ENCODE results near the gene NSUN7. TPM values are rescaled to one million over a fixed set of nuclear protein-coding genes. Genes with fewer than 3 reads are reported as not detected.

NSUN7 gene
- total RNA-seq, 2 donors from 2014 or later, result 10.9 to 11.2 TPM

- Histone ChIP-seq H3K4me1 (no peaks in the 10 kb centered on the region), H3K27ac (no peak overlapping the region), H3K36me3 (no peaks in the 10 kb centered on the region), H3K4me3 (no peak overlapping the region), H3K9ac (ENCODE audit: low read depth in 2 of 2, low read length in 2 of 2) (no peak overlapping the region), H3K9me3 (no peaks in the 10 kb centered on the region), H3K27me3 (peaks cover 5% of the 10 kb centered on the region)
- TF ChIP-seq CTCF (IDR thresholded peaks at IDR 0.05), result no peak
- DNase-seq, result no peak
- intact Hi-C loops (cut with DNase I), result no loop called here
Observed at GRCh38 chr4:40747207-40747835, 2.4 kb upstream of the NSUN7 start.

GRCh38 chr4:40750461-40751258, 905 bp downstream of the NSUN7 start:
- H3K27ac ChIP-seq, result peak overlapping the region; percentile 21
- H3K9ac ChIP-seq (ENCODE audit: low read depth in 2 of 2, low read length in 2 of 2), result peak overlapping the region; percentile 59 to 84
- TF ChIP-seq CTCF (IDR thresholded peaks at IDR 0.05), result no peak
- H3K4me1 ChIP-seq, result no peaks in the 10 kb centered on the region
- no peaks in the 10 kb centered on the region for H3K36me3 ChIP-seq
- no peaks in the 10 kb centered on the region for H3K9me3 ChIP-seq
- H3K4me3 ChIP-seq, result peak overlapping the region; percentile 69
- DNase-seq, result peak; percentile 47
- intact Hi-C loops (cut with DNase I), result no loop called here
- H3K27me3 ChIP-seq, result peaks cover 5% of the 10 kb centered on the region

- Histone ChIP-seq H3K4me3 (no peak overlapping the region), H3K4me1 (no peaks in the 10 kb centered on the region), H3K9me3 (no peaks in the 10 kb centered on the region), H3K9ac (ENCODE audit: low read depth in 2 of 2, low read length in 2 of 2) (no peak overlapping the region), H3K36me3 (no peaks in the 10 kb centered on the region), H3K27ac (no peak overlapping the region), H3K27me3 (no peaks in the 10 kb centered on the region)
- no peak for TF ChIP-seq CTCF (IDR thresholded peaks at IDR 0.05)
- intact Hi-C loops (cut with DNase I), result no loop called here
- no peak for DNase-seq
Observed at GRCh38 chr4:40755616-40756015, 5.9 kb downstream of the NSUN7 start.

GRCh38 chr4:40763228-40763716, 13.5 kb downstream of the NSUN7 start:
- no peak for TF ChIP-seq CTCF (IDR thresholded peaks at IDR 0.05)
- Histone ChIP-seq H3K9me3 (no peaks in the 10 kb centered on the region), H3K36me3 (no peaks in the 10 kb centered on the region), H3K4me3 (no peak overlapping the region), H3K27me3 (no peaks in the 10 kb centered on the region), H3K4me1 (no peaks in the 10 kb centered on the region), H3K27ac (no peak overlapping the region), H3K9ac (ENCODE audit: low read depth in 2 of 2, low read length in 2 of 2) (no peak overlapping the region)
- DNase-seq, result no peak
- intact Hi-C loops (cut with DNase I), result no loop called here

- no peak for DNase-seq
- Histone ChIP-seq H3K27ac (no peak overlapping the region), H3K36me3 (no peaks in the 10 kb centered on the region), H3K27me3 (no peaks in the 10 kb centered on the region), H3K4me3 (no peak overlapping the region), H3K9ac (ENCODE audit: low read depth in 2 of 2, low read length in 2 of 2) (no peak overlapping the region), H3K9me3 (no peaks in the 10 kb centered on the region), H3K4me1 (no peaks in the 10 kb centered on the region)
- no peak for TF ChIP-seq CTCF (IDR thresholded peaks at IDR 0.05)
- intact Hi-C loops (cut with DNase I), result no loop called here
Observed at GRCh38 chr4:40769266-40769665, 19.5 kb downstream of the NSUN7 start.
